Fibroblast of the aortic adventitia (primary cell): ENCODE measurements around the gene UFD1. TPM values are rescaled to one million over a fixed set of nuclear protein-coding genes. Genes with fewer than 3 reads are reported as not detected.

ENCODE experiments used
- DNase-seq: peaks from one replicate; pipeline ENCODE4 v3.0.0-alpha.2; 2010; ENCODE audit warnings: low read depth
- H3K4me3 ChIP-seq: 2 replicates; pipeline ENCODE4 v1.5.1; 2011; ENCODE audit warnings: low read depth, mild to moderate bottlenecking, control low read depth, low read length, moderate library complexity
- total RNA-seq: library from RNA; depleted of rRNA; stranded (reverse); fragments of >200 nt; gene quantifications from 2 replicates; pipeline ENCODE4 v1.2.3, GENCODE V29; 2012; ENCODE audit warnings: low replicate concordance
- TF ChIP-seq, protein P1 (sequence below): IDR thresholded peaks from 2 replicates; pipeline ENCODE4 v1.5.1; 2011; ENCODE audit warnings: mild to moderate bottlenecking, low read length, control low read depth, inconsistent platforms; ENCODE audit not compliant: insufficient read depth

UFD1 gene
- total RNA-seq, 1 donor: 70.8 TPM

DNA sequence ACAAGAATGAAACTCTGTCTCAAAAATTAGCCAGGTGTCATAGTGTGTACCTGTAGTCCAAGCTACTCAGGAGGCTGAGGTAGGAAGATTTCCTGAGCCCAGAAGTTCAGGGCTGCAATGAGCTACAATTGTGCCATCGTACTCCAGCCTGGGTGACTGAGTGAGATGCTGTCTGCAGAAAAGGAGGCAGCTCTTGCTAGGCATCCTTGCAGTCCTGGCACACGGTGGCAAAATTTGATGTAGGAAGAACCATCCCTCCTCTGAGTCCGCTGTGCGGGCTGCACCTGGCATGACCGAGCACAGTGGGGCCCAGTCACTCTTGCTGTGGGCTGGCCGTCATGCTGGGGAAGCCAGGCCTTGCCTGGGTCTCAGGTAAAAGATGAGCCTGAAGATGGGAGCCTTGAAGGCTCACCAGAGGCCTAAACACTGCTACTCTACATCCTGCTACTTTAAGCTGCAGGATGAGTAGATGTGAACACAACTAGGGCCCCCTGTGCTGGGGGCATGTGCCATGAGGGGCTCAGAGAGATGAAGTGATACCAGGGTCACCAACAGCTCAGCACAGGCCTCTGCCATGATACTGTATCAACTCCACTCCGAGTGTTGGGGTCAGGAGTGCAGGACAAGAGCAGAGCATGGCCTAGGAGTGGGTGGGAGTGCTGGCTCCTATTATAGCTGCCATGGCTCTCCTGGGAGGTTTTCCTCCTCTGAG is 19.3 kb upstream of the UFD1 start:
- TF ChIP-seq, protein P1, sequence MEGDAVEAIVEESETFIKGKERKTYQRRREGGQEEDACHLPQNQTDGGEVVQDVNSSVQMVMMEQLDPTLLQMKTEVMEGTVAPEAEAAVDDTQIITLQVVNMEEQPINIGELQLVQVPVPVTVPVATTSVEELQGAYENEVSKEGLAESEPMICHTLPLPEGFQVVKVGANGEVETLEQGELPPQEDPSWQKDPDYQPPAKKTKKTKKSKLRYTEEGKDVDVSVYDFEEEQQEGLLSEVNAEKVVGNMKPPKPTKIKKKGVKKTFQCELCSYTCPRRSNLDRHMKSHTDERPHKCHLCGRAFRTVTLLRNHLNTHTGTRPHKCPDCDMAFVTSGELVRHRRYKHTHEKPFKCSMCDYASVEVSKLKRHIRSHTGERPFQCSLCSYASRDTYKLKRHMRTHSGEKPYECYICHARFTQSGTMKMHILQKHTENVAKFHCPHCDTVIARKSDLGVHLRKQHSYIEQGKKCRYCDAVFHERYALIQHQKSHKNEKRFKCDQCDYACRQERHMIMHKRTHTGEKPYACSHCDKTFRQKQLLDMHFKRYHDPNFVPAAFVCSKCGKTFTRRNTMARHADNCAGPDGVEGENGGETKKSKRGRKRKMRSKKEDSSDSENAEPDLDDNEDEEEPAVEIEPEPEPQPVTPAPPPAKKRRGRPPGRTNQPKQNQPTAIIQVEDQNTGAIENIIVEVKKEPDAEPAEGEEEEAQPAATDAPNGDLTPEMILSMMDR: no peak
- no peak overlapping the region for H3K4me3 ChIP-seq
- no peak for DNase-seq

DNA sequence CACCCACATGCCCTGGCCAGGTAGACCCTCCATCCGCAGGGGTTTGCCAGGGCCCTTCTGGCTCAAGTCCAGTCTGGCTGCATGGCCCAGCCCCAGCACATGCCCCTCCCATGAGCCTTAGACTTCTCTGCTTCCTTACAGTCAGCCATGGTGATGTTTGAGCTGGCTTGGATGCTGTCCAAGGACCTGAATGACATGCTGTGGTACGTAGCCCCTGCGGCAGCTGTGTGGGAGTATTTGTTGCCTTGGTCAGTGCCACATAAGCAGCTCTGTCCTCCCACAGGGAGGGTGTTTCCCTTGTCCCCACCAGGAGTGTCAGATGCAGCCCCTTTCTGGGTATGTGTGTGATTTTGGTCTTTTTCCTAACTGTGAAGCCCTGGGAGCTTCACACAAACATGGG is 18.3 kb upstream of the UFD1 start:
- H3K4me3 ChIP-seq: no peak overlapping the region
- TF ChIP-seq, protein P1: no peak
- peak; percentile 64 for DNase-seq

DNA sequence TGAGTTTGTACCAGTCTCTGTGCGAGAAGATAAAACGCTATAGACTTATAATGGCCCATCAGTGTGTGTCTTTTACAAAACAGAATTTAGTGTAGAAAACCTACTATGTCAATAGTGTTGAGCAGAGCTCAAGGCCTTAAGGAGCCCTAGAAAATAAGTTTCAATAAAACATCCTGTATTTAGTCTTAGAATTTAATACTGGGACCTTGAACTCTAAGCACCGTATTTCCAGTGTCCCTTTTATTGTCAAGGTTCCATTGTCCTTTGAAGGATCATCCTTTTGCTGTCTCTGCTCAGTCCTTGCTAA is 17.3 kb upstream of the UFD1 start:
- DNase-seq: no peak
- H3K4me3 ChIP-seq: no peak overlapping the region
- TF ChIP-seq, protein P1: no peak

DNA sequence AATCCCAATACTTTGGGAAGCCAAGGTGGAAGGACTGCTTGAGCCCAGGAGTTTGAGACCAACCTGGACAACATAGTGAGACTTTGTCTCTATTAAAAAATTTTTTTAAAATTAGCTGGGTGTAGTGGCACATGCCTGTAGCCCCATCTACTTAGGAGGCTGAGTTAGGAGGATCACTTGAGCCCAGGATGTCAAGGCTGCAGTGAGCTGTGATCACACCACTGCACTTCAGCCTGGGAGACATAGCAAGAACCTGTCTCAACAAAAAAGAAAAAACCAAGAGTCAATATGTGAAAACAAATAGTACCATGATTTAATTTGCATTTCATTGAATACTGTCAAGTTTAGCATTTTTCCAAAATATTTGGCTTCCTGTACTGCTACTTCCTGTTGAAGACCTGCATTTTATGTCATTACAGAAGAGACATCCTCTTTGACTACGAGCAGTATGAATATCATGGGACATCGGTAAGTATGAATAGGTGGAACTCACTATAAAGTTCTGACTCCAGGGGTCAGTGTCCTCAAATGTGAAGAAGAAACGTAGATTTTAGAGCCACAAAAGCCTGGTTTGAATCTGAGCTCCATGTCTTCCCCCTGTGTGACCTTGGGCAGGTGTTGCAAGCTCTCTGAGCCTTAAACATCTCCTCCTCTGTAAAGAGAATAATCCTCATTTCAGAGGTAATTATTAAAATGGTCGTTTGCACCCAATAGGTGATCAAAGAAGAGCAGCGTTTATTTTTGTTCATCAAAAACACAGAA is 16.8 kb upstream of the UFD1 start:
- TF ChIP-seq, protein P1: no peak
- no peak overlapping the region for H3K4me3 ChIP-seq
- peak; percentile 62 for DNase-seq

DNA sequence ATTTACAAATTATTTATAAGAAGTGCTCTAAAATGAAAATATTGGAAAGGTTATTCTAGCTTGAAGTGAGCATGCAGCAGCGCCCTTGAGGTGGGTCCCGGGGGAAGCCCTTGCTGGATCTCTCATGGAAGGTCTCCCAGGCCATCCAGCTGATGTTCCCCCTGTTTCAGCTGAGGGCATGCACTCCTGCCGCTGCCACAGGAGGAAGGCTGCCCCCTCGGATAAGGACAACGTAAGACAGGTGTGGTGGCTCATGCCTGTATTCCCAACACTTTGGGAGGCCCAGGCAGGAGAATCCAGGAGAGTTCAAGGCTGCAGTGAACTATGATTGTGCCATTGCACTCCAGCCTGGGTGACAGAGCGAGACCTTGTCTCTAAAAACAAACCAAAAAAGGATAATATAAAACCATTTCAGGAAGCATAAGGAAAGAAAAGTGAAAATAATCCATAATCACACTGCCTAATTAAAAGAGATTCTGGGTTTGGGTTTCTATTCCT is 15.7 kb upstream of the UFD1 start:
- DNase-seq: no peak
- H3K4me3 ChIP-seq: no peak overlapping the region
- TF ChIP-seq, protein P1: no peak

DNA sequence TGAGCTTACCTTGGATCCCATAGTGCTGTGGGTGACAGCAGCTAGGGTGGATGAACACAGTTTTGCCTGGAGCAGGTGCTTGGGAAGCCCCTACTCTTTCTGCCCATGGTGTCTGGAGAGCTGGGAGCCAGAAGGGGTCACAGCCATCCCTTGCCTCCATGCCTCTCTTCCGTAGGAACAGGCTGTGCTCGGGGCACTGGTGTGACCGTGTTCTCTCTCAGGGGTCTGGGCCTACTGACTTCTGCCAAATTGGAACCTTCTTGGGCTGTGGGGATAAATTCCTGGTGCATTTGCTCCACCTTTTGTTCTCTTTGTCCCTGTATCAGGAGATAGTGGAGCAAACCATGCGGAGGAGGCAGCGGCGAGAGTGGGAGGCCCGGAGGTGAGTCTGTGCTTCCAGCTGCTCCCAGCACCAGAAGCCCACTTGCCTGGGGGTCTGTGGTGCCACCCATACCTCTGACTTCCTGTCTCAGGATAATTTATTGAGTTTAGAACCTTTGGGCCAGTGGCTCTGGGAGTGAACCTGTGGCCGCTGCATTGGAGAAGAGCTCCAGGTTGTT is 15.1 kb upstream of the UFD1 start:
- DNase-seq: no peak
- TF ChIP-seq, protein P1: no peak
- no peak overlapping the region for H3K4me3 ChIP-seq
